ENCODE measurements around the gene GTSF1L. TPM values are rescaled to one million over a fixed set of nuclear protein-coding genes. Genes with fewer than 3 reads are reported as not detected.

Gene GTSF1L
- total and polyA plus RNA-seq, 9 of the 15 experiments (the other 6 are each of a cell fraction or from before 2014, with no cell fraction given) = not detected

GRCh38 chr20:43690943-43691598 lies 35.7 kb downstream of the GTSF1L start (continued):
- TF ChIP-seq CBX8 (IDR thresholded peaks at IDR 0.05; ENCODE audit: borderline replicate concordance, extremely low read depth, low read depth, low read length, poor library complexity, severe bottlenecking) = no peak
- TF ChIP-seq ILF3 (IDR thresholded peaks at IDR 0.05; ENCODE audit: borderline replicate concordance) = no peak
- TF ChIP-seq PHF8 (IDR thresholded peaks at IDR 0.05; ENCODE audit: borderline replicate concordance, low read length) = no peak
- no peak for TF ChIP-seq CUX1 (CRISPR knock-in tag; IDR thresholded peaks at IDR 0.05)
- no peak for TF ChIP-seq KLF1 (tag; IDR thresholded peaks at IDR 0.05)
- TF ChIP-seq HNRNPK (IDR thresholded peaks at IDR 0.05; ENCODE audit: low read depth, low read length, poor library complexity, severe bottlenecking) = no peak
- no peak for TF ChIP-seq RBM39 (optimal IDR thresholded peaks at IDR 0.05; ENCODE audit: low read depth, low read length)
- TF ChIP-seq TAF1 (IDR thresholded peaks at IDR 0.05; ENCODE audit: control insufficient read depth, extremely low read depth, insufficient read depth, low read length, severe bottlenecking) = no peak
- peak in 1 of 3 experiments; percentile 71; a peak in 2 of 6 replicates for TF ChIP-seq ZBTB11 (CRISPR knock-in tag; IDR thresholded peaks at IDR 0.05)
- peak; percentile 26; the same call in 1 of the 2 replicates for TF ChIP-seq RAD51 (IDR thresholded peaks at IDR 0.05; ENCODE audit: borderline replicate concordance, low read depth)
- no peak for TF ChIP-seq SNIP1 (IDR thresholded peaks at IDR 0.05; ENCODE audit: low read depth)
- no peak for TF ChIP-seq U2AF2 (optimal IDR thresholded peaks at IDR 0.05; ENCODE audit: low read depth, low read length)
- no peak for TF ChIP-seq ASH1L (IDR thresholded peaks at IDR 0.05; ENCODE audit: borderline replicate concordance, low read depth, partially characterized antibody)
- TF ChIP-seq KHSRP (IDR thresholded peaks at IDR 0.05) = no peak
- no peak for TF ChIP-seq RNF219 (CRISPR knock-in tag; IDR thresholded peaks at IDR 0.05)
